Ureter (tissue), 1 donor: Measurements from ENCODE around the gene TRABD2B. TPM values are rescaled to one million over a fixed set of nuclear protein-coding genes. Genes with fewer than 3 reads are reported as not detected.
A peak's percentile ranks its signal among the peaks of the same experiment; 100 is the strongest.

Experiments
- DNase-seq: peaks from one replicate; pipeline ENCODE4 v3.0.0-alpha.2; 2020; ENCODE audit warnings: low spot score
- total RNA-seq: library from RNA; stranded (reverse); gene quantifications from one replicate; pipeline ENCODE4 v1.2.4, GENCODE V29; 2023
- donor health status: DM: yes; HTN: yes; CAD: no.

TRABD2B gene
- total RNA-seq, 1 donor from 2014 or later: 4.6 TPM

DNA sequence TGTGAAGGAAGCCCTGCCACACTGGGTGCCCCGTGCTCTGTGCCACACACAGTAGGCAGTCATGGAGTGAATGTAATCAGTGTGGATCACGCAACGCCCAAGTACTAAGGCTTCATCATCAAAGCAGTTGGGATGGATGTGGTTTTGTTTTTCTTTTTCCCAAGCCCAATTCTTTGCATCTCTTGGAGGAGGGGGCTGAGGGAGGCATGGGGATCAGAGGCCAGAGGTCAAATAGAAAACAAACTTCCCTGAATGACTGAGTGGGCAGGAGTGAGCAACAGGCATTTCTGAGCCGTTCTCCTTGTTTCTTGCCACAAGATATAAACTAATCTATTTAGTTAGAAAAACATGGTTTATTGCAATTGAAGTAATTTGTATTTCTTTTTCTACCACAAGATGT is 85.3 kb downstream of the TRABD2B start:
- DNase-seq: no peak

DNA sequence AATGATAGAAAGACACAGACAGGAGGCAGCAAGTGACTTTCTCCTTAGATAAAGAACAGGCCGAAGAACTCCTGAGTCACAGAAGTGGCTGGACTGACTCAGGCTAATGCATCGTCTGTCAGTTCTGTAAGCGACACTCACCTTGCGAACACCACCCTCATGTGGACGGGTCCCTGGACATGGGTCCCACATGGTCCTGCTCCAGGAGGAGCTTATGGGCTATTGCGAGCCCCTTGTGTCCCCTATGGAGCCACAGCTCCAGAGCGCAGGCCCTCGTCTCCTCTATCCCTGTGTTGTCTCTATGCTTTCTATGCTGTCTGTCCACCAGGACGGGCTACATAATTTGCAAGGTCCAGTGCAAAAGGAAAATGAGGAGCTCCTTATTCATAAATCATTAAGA is 85.8 kb downstream of the TRABD2B start:
- DNase-seq: no peak

DNA sequence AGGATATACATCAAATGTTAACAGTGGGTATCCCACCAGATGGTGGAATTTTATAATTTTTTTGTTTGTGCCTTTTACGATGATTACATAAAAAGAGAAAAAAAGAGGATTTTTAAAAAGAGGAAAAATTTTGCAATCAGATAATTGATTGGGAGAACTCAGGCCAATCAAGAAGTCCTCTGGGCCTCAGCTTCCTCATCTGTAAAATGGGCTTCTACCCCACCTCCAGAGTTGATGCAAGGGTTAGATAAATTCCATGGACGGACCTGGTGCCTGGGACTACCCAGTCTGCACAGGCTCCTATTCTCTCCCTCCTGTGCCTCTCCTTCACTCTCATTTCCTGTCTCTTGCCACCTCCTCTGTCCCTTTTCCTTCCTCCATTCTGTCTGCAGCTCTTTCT is 88.9 kb downstream of the TRABD2B start:
- no peak for DNase-seq

DNA sequence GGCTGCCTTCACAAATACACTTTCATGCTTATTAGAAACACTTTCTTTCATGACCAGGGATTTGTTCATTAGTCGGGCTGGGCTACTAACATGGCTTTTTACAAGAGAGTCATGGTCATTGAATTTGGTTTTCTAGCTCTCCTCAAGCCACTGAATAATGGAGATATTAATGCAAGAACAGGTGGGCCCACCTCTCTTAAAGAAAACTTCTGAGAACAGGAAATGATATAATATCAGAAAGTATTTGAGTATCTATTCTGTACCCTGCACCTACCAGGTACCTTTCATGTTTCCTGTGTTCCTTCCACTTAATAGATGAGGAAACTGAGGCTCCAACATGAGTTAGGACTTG is 90.0 kb downstream of the TRABD2B start:
- no peak for DNase-seq

DNA sequence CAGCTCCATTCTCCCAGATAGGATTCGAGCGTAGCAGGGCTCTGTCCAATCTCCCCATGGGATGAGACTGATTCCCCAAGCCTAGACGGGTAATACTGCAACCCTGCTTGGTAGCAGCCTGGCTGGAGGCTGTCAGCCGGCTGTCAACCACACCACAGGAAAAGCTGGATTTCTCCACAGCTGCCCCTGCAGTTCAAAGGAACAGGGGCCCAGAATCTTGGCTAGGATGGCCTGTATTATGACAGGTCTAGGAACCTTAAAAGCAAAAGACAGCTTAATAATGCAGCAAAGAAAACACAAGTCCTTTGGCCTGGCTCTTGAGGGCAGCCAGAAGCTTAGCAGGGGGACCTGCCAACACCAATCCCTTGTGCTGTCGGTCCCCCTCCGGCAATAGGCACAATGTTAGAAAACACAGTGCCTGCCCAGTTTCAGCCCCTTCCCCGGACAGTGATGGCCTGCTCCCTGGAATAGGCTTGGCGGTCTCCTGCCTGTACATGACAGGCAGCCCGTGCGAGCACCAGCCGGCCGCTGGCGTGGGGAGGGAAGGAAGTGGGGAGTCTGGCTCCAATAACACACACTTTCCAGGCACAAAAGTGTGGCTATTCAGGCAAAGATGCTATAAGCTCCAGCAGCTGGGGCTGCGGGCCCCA is 90.5 kb downstream of the TRABD2B start:
- DNase-seq: no peak

DNA sequence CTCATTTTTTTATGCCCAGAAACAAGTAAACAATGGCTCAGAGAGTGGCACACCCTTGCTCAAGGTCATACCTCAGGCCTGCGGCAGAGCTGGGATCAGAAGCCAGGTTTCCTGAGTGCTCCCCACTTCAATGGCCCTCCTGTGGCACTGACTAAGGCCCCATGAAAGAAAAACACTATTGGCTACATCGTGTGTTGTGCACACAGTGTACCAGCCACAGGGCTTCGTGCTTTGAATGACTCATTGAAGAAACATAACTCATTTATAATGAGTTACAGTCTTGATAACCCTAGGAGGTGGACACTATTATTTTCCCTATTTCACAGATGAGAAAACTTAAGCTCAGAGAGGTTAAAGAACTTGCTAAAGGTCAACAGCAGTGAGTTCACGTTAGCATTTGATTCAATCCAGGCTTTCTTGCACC is 91.2 kb downstream of the TRABD2B start:
- no peak for DNase-seq

DNA sequence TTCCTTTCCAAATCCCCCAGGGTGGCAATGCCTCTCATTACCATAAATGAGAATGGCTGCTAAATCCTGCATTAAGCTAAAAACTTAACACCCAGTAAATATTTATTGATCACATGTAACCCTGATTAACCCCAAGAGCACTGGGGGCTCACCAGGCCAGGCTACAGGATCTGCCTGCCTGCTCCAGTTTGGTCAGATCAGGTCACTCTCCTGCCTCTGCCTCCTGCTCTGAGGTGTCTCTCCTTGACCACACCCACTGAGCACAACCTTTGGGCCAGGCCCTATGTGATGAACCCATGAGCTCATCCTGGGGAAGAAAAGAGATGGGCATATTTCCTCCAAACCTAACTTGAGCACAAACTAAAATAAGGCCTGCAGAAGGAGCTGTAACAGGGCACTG is 93.5 kb downstream of the TRABD2B start:
- DNase-seq: no peak

DNA sequence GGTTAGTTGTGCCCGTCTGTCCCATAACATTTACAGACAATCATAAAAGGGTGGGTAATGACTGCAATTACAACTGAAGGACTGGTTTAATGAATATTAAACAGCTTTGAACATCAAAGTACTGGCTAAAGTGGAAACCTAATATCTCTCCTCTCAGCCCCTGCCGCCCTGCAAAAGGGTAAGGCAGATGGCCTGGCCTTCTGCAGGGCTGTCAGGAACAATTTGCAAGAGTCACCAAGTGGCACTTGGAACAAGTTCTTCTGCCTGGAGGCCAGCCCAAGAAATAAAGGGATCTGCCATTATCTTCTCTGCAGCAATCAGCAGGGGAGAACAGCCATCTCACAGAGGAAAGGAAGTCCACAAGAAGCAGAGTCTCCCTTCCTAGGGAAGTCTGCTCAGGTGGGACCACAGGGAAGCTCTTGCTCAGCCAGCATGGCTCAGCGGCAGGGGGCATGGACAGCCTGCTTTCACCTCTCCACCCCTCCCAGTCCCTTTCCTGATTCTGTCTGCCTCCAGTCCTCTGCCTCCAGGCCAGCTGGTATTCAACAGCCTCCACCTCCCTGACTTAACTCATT is 96.1 kb downstream of the TRABD2B start:
- no peak for DNase-seq

DNA sequence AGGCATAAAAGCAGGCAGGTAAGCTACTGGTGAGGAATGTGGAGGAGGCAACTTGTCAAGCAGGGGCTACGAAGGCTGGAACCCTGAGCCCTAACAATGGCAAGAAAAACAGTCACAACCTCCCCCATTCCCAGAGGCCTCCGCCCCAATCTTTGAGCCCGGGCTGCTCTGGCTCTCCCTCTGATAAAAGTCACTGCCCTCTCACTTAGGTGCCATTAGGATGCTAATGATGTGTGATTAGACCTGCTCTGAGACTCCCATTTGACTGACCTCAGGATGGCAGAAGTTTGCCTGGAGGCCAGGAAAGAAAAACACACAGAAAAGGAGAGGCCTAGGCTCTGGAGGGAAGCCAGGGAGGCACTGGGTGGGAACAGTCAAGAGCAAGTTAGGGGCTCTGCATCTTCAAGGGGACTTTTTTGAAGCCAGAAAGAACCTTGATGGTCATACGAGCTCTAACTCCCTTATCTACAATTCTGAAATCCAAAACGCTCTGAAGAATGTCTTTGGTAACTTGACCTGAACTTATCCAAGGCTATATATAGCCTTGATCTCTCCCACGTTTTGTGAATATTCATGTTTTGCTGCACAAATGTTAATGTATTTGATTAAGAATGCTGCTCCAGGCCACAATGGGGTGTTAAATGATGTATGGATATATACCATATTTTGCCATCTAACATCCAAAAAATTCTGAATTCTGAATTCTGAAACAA is 98.9 kb downstream of the TRABD2B start:
- DNase-seq: no peak

DNA sequence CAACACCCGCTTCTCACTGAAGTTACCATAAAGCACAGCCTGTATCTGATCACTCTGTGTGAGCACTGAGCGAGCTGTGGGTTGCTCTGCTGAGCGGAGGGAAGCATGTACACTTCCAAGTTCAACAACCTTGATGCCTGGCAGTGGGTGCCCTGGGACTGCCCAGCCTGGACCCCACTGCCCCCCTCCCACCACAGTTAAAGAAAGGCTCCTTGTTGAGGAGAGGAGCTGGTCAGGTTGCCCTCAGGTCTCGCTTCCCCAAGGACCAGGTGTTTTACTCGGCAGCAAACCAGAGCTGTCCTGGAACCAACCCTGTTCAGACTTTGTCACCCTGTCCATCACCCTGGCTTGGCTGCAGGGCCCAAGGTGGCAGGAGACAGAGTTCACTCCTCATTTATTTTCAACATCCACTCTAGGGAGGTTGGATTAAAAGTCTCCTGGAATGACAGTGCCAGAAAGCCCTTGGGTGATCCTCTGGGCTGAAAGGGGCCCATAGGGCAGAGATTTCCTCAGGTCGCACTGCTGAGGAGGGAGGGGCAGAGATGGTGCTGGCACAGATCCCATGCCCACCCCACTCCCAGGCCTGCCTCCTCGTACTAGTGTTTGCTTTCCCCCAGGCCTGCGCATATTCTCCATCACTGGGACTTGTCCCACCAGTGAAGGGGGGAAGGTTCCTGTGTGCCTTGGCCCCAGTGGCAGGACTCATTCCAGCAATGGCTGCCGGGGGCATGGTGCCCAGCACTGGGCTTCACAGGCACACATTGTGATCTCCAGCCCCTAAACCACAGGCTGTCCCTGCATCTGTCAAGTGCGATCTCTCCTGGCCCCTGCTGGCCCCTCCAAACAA is 101.7 kb downstream of the TRABD2B start:
- no peak for DNase-seq

DNA sequence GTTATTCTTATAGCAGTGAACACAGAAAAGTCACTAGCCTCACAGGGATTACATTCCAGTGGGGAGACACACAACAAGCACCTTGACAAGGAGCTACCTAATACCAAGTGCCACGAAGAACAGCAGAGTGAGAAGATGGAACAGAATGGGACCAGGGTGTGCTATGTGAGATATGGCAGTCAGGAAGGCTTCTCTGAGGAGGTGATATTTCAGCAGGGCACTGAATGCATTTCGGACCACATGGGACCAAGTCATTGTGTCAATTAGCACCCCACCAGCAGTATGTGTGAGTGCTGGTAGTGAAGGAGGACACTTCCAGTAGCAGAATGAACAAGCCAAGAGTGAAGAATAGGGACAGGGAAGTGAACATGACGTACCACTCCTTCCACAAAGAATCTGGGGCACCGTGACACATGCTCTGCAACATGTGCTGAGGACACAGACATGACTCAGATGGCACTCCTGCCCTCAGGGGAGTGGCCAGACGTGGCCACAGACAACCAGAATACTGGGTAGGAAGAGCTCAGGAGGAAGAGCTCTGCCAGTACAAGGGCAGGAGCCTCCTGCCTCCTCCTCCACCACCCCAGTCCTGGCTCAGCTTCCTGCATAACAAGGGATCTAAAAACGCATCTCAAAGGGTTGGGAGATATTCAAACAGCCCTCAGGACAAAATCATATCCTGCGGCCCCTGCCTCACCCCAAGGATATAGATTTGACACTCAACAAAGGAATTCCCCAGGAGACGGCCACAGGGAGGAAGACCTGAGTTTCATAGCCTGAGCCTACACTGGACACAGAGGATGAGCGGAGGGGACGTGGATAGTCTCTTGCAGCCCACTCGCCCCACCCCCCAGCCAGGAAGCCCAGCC is 102.5 kb downstream of the TRABD2B start:
- peak; percentile 51 for DNase-seq

DNA sequence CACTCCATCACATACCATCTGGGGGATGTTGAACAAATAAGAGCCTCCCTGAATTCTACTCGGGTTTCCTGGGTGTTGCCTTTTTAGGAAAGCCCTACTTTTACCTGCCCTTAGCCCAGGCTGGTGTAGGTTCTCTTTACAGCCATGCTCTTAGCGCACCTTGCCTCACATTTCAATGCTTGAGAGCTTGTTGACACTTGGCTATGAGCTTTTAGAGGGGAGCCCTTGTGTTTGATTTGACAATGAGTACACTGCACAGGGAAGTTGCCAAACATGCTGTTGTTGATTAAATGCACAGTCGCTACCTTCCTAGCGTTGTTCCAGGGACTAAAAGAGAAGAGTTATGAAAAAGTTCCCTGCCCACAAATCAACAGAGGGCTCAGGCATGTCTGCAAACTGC is 103.8 kb downstream of the TRABD2B start:
- DNase-seq: no peak

DNA sequence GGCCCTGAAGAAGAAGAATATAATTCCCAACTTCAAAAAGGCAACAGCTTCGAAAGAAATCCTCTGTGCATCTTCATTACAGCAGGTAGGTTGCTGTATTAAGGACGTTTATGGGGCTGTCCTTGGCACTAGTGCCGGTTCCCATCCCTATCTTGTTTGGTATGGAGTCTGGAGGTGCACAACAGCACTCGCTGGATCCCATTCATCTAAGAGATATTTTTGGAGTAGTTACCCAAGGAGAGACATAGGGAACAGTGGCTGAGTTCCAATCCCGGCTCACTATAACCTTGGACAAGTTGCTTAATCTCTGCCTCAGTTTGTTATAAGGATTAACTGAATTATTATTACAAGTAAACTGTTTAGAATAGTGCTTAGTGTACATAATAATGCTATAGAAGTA is 106.4 kb downstream of the TRABD2B start:
- DNase-seq: no peak

DNA sequence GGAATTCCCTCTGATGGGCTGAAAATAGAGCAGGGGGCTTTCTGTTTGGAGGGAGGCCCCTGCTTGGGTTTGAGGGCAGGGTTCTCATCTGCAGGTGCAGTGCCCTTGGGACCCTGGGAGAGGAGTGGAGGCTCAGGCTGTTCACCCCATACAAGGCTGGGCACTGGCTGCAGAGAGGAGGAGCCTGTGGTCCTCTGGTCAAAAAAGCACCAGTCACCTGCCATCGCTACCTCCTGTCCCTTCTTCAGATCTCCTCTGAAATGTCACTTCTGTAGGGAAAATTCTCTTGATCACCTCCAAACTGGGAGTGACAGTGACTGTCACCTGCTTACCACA is 108.9 kb downstream of the TRABD2B start:
- no peak for DNase-seq

DNA sequence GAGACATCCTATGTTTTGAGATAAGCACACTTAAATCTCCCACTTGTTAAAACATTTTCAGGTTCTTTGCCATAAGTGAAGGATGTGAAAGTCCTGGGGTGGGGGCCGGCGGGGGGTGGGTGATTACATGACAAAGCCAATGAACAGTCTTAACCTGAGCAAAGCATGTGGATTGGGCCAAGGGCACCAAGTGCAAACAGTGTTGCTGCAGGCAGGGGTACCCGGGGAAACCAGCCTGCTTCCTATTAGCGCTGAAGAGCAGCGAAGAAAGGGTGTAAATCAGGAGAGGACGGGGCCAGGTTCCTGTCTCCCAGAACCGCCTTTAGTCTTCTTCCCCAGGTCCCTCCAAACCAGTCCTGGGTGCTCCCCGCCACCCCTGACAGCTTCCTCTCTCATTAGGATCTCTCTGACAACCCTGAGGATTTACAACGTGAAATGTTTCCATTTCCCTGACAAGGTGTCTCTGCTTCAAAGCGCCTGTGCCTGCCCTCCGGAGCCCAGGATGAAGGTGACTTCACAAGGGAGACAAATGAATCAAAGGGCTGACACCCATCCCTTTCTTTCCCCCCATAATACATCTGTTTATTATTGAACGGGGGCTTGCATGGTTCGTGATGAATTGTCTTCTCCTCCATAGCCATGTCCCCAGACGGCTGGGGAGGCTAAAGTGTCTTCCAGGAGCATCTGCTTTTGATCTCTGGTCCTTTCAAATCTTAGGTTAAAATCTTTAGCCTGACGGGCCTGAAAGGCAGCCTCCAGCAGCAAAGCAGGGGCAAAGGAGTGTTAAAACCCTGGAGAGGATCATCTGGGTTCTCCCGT is 109.5 kb downstream of the TRABD2B start:
- DNase-seq: no peak

DNA sequence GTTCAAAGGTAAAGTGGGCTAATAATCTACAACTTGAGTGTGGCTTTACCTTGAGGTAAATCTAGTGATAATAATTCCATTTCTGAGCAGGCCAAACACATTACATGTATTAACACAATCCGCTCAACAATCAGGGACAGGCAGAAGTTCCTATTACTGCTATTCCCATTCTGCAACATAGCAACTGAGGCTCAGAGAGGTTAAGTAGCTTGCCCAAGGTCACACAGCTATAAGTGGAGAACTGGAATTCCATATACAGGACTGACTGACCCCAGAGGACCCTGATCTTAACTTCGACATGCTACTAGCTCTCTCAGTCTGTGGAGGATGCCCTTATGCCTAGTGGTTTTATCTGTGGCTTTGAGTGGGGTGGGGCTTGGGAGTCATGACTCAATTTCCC is 110.1 kb downstream of the TRABD2B start:
- no peak for DNase-seq

DNA sequence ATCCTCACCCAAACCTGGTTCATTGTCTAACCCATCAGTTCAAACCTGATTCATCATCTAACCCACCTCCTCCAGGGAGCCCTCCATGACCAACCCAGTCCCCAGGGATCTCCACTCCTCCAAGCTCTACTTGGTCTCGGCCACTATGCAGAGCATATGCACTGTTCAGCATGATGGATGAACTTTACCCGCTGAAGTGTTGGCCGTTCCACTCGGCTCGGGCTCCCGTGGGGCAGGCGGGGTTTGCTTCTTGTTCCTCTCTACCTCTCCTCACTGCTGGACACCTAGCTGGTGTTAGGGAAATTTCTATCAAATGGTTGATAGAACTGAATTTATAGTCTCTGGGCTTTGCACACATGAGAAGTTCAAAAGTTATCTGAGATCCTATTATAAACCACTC is 111.0 kb downstream of the TRABD2B start:
- no peak for DNase-seq

DNA sequence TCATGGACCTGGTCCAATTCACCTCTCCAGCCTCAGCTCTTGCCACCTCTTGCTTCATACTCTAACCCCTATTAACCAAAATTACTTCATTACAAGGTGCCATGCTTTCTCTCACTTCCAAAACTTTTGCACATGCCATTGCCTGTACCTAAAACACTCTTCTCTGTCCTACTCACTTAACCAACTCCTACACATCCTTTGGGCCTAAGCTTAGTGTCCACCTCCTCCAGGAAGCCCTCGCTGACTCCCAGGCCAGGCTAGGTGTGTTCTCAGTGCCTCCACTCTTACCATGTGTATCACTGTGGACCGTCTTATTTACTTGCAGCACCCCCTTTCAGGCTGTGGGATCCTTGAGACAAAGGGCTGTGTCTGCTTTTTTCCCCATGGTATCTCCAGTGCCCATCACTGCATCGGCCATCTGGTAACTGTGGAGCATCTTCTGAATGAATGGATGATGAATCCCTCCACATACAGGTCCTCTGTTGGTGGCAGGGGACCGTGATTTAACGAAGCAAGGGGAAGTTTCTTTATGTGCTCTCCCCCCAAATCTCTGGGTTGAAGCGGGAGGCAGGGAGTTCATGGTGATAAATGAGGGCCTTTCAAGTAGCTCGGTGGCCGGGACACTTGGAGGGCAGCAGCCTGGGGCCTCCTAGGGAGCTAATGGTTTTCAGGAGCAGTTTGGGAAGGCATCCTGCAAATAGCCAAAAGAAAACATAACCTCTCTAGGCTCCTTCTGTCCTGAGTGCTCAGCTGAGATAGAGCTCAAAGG is 111.9 kb downstream of the TRABD2B start:
- DNase-seq: no peak

DNA sequence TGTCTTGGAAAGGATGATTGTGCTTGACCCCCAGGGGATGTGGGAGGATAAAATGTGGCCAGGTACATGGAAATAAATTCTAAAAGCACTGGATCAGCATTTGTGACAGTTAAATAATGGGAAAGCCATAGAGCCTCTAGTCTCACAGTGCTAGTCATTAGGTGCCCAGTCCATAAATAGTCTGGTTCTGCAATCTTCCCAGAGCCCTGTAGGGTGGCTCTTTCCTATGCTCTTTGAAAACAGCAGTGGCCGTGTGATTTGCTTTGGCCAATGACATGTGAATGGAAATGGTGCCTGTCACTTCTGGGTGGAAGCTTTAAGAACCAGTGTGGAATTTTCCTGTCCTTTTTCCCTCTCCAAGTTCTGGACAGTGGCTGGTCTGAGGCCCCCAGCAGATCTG is 113.2 kb downstream of the TRABD2B start:
- DNase-seq: no peak
